Measurements from ENCODE around the gene CHMP2A. TPM values are rescaled to one million over a fixed set of nuclear protein-coding genes. Genes with fewer than 3 reads are reported as not detected.

Gene CHMP2A
- total and polyA plus RNA-seq, 2 of the 13 experiments (the other 11 are each of a cell fraction or from before 2014, with no cell fraction given): 49.7 to 55.0 TPM

DNA sequence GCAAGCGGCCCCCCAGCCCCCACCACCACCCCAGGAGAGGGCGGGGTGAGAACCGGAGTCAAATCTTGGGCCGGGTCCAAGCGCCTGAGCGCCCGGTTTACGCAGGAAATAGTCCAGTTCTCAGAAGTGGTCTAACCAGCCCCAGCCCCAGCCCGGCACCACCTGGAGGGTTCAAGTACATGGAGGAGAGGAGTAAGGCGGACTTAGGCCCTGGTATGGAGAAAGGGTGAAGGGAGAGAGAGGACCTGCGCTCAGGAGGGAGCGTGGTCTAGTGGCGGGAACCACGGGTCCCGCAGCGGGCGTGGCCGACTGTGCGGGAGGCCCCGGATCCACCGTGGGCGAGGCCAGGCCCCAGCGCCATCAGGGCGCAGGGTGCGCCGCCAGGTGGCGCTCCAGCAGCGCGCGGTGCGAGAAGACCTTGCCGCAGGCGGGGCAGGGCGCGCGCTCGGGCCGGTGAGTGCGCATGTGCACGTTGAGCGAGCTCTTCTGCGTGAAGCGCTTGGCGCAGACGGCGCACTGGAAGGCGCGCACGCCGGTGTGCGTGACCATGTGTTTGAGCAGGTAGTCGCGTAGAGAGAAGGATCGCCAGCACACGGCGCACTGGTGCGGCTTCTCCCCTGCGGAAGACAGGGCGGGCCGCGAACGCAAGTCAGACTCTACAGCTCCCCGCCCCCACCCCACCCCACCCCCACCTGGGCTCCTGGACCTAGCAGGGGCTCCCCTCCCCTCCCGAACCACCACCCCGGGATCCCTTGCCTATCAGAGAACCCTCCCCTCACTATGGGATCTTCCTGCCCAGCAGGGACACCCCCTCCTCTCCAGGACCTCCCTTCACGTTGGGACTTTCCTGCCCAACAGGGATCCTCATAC is 41.0 kb downstream of the CHMP2A start (continued):
- TF ChIP-seq SRY (CRISPR knock-in tag; IDR thresholded peaks at IDR 0.05): no peak; the same call in none of the 2 replicates
- TF ChIP-seq MAFK (conservative IDR thresholded peaks at IDR 0.05 in 1 of 2, IDR thresholded peaks at IDR 0.05 in 1 of 2; ENCODE audit: low read length in 2 of 2): no peak
- peak; percentile 95 for TF ChIP-seq AGO2 (optimal IDR thresholded peaks at IDR 0.05; ENCODE audit: low read depth, low read length)
- TF ChIP-seq HDAC2 (CRISPR knock-in tag; IDR thresholded peaks at IDR 0.05): peak; percentile 62; the same call in 1 of the 2 replicates
- TF ChIP-seq ZBTB33 (CRISPR knock-in tag; IDR thresholded peaks at IDR 0.05): peak; percentile 75
- TF ChIP-seq ZNF577 (CRISPR knock-in tag; IDR thresholded peaks at IDR 0.05; ENCODE audit: borderline replicate concordance, low read depth): no peak
- peak; percentile 91; the same call in 1 of the 2 replicates for TF ChIP-seq ZNF556 (CRISPR knock-in tag; IDR thresholded peaks at IDR 0.05; ENCODE audit: borderline replicate concordance)
- TF ChIP-seq MAX (IDR thresholded peaks at IDR 0.05): peak; percentile 96
- TF ChIP-seq ZNF788 (CRISPR knock-in tag; IDR thresholded peaks at IDR 0.05; ENCODE audit: borderline replicate concordance): no peak; the same call in 1 of the 2 replicates
- TF ChIP-seq NR2F1 (CRISPR knock-in tag; IDR thresholded peaks at IDR 0.05): no peak
- TF ChIP-seq, protein P1, sequence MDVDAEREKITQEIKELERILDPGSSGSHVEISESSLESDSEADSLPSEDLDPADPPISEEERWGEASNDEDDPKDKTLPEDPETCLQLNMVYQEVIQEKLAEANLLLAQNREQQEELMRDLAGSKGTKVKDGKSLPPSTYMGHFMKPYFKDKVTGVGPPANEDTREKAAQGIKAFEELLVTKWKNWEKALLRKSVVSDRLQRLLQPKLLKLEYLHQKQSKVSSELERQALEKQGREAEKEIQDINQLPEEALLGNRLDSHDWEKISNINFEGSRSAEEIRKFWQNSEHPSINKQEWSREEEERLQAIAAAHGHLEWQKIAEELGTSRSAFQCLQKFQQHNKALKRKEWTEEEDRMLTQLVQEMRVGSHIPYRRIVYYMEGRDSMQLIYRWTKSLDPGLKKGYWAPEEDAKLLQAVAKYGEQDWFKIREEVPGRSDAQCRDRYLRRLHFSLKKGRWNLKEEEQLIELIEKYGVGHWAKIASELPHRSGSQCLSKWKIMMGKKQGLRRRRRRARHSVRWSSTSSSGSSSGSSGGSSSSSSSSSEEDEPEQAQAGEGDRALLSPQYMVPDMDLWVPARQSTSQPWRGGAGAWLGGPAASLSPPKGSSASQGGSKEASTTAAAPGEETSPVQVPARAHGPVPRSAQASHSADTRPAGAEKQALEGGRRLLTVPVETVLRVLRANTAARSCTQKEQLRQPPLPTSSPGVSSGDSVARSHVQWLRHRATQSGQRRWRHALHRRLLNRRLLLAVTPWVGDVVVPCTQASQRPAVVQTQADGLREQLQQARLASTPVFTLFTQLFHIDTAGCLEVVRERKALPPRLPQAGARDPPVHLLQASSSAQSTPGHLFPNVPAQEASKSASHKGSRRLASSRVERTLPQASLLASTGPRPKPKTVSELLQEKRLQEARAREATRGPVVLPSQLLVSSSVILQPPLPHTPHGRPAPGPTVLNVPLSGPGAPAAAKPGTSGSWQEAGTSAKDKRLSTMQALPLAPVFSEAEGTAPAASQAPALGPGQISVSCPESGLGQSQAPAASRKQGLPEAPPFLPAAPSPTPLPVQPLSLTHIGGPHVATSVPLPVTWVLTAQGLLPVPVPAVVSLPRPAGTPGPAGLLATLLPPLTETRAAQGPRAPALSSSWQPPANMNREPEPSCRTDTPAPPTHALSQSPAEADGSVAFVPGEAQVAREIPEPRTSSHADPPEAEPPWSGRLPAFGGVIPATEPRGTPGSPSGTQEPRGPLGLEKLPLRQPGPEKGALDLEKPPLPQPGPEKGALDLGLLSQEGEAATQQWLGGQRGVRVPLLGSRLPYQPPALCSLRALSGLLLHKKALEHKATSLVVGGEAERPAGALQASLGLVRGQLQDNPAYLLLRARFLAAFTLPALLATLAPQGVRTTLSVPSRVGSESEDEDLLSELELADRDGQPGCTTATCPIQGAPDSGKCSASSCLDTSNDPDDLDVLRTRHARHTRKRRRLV (CRISPR knock-in tag; IDR thresholded peaks at IDR 0.05): no peak
- no peak for TF ChIP-seq ZNF629 (CRISPR knock-in tag; conservative IDR thresholded peaks at IDR 0.05)
- peak; percentile 69 for TF ChIP-seq REPIN1 (CRISPR knock-in tag; IDR thresholded peaks at IDR 0.05; ENCODE audit: borderline replicate concordance, low read depth)
- peak; percentile 60; the same call in 1 of the 2 replicates for TF ChIP-seq POGZ (CRISPR knock-in tag; IDR thresholded peaks at IDR 0.05)
- peak; percentile 81 for TF ChIP-seq MXD4 (CRISPR knock-in tag; IDR thresholded peaks at IDR 0.05)
- TF ChIP-seq DR1 (CRISPR knock-in tag; IDR thresholded peaks at IDR 0.05): peak; percentile 29; the same call in 1 of the 2 replicates
- 0 out of 2 replicates have a peak, but pooled peaks have one; percentile 30 for TF ChIP-seq MAZ (IDR thresholded peaks at IDR 0.05; ENCODE audit: borderline replicate concordance, low read depth, low read length)
- TF ChIP-seq MAZ (CRISPR knock-in tag; IDR thresholded peaks at IDR 0.05; ENCODE audit: low read depth): peak; percentile 91
- TF ChIP-seq ZNF501 (CRISPR knock-in tag; IDR thresholded peaks at IDR 0.05): 0 out of 2 replicates have a peak, but pooled peaks have one; percentile 42
